PFSK-1 (cell line): ENCODE measurements around the gene PPP4R4.

Experiments
- FOXP2 ChIP-seq: optimal IDR thresholded peaks from 2 replicates; pipeline ENCODE3; 2011; ENCODE audit warnings: borderline replicate concordance, control low read depth, inconsistent platforms; ENCODE audit not compliant: insufficient read depth; ENCODE audit errors: extremely low read length, extremely low read depth
- POLR2AphosphoS5 ChIP-seq: IDR thresholded peaks from 2 replicates; pipeline ENCODE4 v1.6.1; 2012; ENCODE audit warnings: low read depth, mild to moderate bottlenecking, control low read depth, low read length, moderate library complexity
- TAF1 ChIP-seq: IDR thresholded peaks from 2 replicates; pipeline ENCODE4 v1.6.1; 2012; ENCODE audit warnings: low read length, control low read depth, borderline replicate concordance; ENCODE audit not compliant: insufficient read depth

DNA sequence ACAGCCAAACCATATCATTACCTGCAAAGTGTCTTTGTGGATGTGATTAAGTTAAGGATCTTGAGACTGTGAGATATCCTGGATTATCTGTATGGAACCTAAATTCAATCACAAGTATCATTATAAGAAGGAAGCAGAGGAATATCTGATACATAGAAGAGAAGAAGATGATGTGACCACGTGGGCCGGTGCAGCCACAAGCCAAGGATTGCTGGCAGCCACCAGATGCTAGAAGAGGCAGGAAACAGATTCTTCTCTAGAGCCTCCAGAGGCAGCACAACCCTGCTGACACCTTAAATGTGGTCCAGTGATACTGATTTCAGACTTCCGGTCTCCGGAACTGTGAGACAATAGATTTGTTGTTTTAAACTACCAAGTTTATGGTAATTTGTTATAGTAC, 38.6 kb upstream of the PPP4R4 start:
- TF ChIP-seq POLR2AphosphoS5 = no peak
- no peak for TF ChIP-seq FOXP2
- TF ChIP-seq TAF1 = no peak
